Measurements from ENCODE around the gene EFCAB10.

DNA sequence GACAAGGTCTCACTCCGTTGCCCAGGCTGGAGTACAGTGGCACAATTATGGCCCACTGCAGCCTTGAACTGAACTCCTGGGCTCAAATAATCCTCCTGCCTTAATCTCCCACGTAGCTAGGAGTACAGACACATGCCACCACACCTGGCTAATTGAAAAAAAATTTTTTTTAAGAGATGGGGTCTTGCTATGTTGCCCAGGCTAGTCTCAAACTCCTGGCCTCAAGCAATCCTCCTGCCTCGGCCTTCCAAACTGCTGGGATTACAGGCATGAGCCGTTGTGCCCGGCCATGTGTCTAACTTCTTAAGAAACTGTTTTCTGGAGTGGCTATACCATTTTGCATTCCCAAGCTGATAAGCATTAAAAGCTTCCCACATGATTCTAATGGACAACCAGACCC is 9.5 kb upstream of the EFCAB10 start:
- TF ChIP-seq, protein P1, sequence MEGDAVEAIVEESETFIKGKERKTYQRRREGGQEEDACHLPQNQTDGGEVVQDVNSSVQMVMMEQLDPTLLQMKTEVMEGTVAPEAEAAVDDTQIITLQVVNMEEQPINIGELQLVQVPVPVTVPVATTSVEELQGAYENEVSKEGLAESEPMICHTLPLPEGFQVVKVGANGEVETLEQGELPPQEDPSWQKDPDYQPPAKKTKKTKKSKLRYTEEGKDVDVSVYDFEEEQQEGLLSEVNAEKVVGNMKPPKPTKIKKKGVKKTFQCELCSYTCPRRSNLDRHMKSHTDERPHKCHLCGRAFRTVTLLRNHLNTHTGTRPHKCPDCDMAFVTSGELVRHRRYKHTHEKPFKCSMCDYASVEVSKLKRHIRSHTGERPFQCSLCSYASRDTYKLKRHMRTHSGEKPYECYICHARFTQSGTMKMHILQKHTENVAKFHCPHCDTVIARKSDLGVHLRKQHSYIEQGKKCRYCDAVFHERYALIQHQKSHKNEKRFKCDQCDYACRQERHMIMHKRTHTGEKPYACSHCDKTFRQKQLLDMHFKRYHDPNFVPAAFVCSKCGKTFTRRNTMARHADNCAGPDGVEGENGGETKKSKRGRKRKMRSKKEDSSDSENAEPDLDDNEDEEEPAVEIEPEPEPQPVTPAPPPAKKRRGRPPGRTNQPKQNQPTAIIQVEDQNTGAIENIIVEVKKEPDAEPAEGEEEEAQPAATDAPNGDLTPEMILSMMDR (conservative IDR thresholded peaks at IDR 0.05; ENCODE audit: low read length), result no peak
- TF ChIP-seq EZH2phosphoT487 (IDR thresholded peaks at IDR 0.05; ENCODE audit: borderline replicate concordance), result no peak

All from Loucy (cell line).